ENCODE results near the gene MAP1S.

DNA sequence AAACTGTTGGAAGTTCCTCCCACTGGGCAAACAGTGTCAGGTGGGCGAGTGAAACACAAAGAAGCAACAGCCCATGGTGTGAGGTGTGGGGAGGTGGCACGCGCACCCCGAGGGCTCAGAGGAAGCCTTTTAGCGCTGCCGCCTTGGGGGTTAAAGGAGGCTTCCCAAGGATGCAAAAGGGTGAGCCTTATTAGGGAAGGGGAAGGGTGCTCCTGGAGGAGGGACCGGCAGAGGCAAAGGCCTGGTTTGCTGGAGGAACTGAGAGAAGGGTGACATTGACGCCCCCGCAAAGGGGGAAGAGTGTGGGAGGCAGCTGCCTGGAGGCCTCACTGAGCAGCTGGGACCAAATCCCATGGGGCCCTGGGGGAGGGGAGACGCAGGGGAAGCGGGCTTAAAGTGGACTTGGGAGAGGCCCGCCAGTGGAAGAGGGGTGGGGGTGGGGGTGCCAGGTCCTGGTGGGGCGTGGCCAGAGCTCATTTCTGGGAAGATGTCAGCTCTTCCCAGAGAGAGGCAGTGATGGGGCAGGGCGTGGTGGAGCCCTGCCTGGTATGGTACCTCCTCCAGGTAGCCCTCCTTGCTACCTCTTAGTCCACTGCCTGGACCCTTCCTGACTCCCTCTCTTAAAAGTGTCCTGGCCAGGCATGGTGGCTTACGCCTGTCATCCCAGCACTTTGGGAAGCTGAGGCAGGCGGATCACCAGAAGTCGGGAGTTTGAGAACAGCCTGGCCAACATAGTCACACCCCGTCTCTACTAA, 20.0 kb downstream of the MAP1S start:
- TF ChIP-seq POLR2A (IDR thresholded peaks at IDR 0.05): no peak
- TF ChIP-seq, protein P1, sequence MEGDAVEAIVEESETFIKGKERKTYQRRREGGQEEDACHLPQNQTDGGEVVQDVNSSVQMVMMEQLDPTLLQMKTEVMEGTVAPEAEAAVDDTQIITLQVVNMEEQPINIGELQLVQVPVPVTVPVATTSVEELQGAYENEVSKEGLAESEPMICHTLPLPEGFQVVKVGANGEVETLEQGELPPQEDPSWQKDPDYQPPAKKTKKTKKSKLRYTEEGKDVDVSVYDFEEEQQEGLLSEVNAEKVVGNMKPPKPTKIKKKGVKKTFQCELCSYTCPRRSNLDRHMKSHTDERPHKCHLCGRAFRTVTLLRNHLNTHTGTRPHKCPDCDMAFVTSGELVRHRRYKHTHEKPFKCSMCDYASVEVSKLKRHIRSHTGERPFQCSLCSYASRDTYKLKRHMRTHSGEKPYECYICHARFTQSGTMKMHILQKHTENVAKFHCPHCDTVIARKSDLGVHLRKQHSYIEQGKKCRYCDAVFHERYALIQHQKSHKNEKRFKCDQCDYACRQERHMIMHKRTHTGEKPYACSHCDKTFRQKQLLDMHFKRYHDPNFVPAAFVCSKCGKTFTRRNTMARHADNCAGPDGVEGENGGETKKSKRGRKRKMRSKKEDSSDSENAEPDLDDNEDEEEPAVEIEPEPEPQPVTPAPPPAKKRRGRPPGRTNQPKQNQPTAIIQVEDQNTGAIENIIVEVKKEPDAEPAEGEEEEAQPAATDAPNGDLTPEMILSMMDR (IDR thresholded peaks at IDR 0.05): no peak
